WTC11 (cell line): ENCODE results near the gene PREP. TPM values are rescaled to one million over a fixed set of nuclear protein-coding genes. Genes with fewer than 3 reads are reported as not detected.
"Not testable (repeated sequence)": the region's sequence is repeated elsewhere in the genome, so short reads cannot be mapped to it uniquely, and the experiment has no call there.

ENCODE experiments used
- ATAC-seq: fragments of 200-7000 bp; cut with Tn5 transposase; 2 replicates; pipeline ENCODE4 v1.10.0; 2021; ENCODE audit warnings: mild to moderate bottlenecking, moderate library complexity
- CTCF ChIA-PET: fragments of 300-600 bp; sonication (Branson Sonifier 250); formaldehyde crosslinking; loops from one replicate; lab custom pipeline; 2021; ENCODE audit warnings: antibody characterized with exemption; lab: Charles Lee
- POLR2A ChIA-PET: fragments of 350-600 bp; sonication (Branson Sonifier 250); formaldehyde crosslinking; loops from one replicate; lab custom pipeline; 2021; ENCODE audit warnings: antibody characterized with exemption; lab: Charles Lee
- DNase-seq: peaks from one replicate; pipeline ENCODE4 v3.0.0; 2021; ENCODE audit warnings: low spot score
- H3K27ac Mint-ChIP-seq: 2 replicates; pipeline ENCODE4 v1.8.0; 2021; ENCODE audit warnings: mixed read lengths
- H3K27me3 Mint-ChIP-seq: 2 replicates; pipeline ENCODE4 v1.8.0; 2021; ENCODE audit warnings: low read depth, mild to moderate bottlenecking, moderate library complexity, mixed read lengths
- H3K36me3 Mint-ChIP-seq: 2 replicates; pipeline ENCODE4 v1.8.0; 2021; ENCODE audit warnings: mixed read lengths
- H3K4me1 Mint-ChIP-seq: 2 replicates; pipeline ENCODE4 v1.8.0; 2022; ENCODE audit warnings: mixed read lengths
- H3K4me3 Mint-ChIP-seq: 2 replicates; pipeline ENCODE4 v1.8.0; 2021; ENCODE audit warnings: mild to moderate bottlenecking, moderate library complexity, mixed read lengths
- H3K9me3 Mint-ChIP-seq: 2 replicates; pipeline ENCODE4 v1.8.0; 2021; ENCODE audit warnings: mixed read lengths
- total RNA-seq: library from RNA; stranded (reverse); gene quantifications from 3 replicates; pipeline ENCODE4 v1.2.3, GENCODE V29; 2021

The PREP gene
- total RNA-seq, 1 experiment from 2014 or later: 58.8 TPM

DNA sequence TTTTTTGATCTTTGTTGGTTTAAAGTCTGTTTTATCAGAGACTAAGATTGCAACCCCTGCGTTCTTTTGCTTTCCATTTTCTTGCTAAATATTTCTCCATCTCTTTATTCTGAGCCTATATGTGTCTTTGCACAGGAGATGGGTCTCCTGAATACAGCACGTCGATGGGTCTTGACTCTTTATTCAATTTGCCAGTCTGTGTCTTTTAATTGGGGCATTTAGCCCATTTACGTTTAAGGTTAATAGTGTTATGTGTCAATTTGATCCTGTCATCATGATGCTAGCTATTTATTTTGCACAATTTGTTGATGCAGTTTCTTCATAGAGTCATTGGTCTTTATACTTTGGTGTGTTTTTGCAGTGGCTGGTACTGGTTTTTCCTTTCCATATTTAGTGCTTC is 171.1 kb downstream of the PREP start:
- H3K9me3 Mint-ChIP-seq: peaks cover 36% of the 10 kb centered on the region
- H3K27me3 Mint-ChIP-seq, CTCF ChIA-PET: not testable (repeated sequence)

More for the DNA sequence above, 171.1 kb downstream of the PREP start:
- H3K36me3 Mint-ChIP-seq: peaks cover 16% of the 10 kb centered on the region
- H3K4me3 Mint-ChIP-seq, H3K4me1 Mint-ChIP-seq, DNase-seq, H3K27ac Mint-ChIP-seq, ATAC-seq, POLR2A ChIA-PET: not testable (repeated sequence)

Other genes with a start within 250 kb of the PREP start
- gene POPDC3, start 223.1 kb downstream of the PREP start, total RNA-seq: 1.7 to 2.8 TPM (median 2.7 TPM) in 3 replicates